HEK293T (cell line): ENCODE measurements around the gene HDAC5.

ENCODE experiments used
- FOXA1 ChIP-seq: fragments of 450-650 bp; IDR thresholded peaks from 2 replicates; pipeline ENCODE4 v1.6.1; 2016; ENCODE audit warnings: mild to moderate bottlenecking
- FOXM1 ChIP-seq: fragments of 450-650 bp; IDR thresholded peaks from 2 replicates; pipeline ENCODE4 v1.6.1; 2017; ENCODE audit warnings: mild to moderate bottlenecking, borderline replicate concordance
- HDGF ChIP-seq: fragments of 450-650 bp; IDR thresholded peaks from 2 replicates; pipeline ENCODE4 v1.6.1; 2017; ENCODE audit warnings: antibody characterized with exemption, borderline replicate concordance
- SP1 ChIP-seq: fragments of 450-650 bp; IDR thresholded peaks from 2 replicates; pipeline ENCODE4 v1.6.1; 2017
- ZNF384 ChIP-seq: fragments of 450-650 bp; IDR thresholded peaks from 2 replicates; pipeline ENCODE4 v1.6.1; 2016
- TF ChIP-seq, protein P1 (sequence below): fragments of 450-650 bp; IDR thresholded peaks from 2 replicates; pipeline ENCODE4 v1.6.1; 2016

DNA sequence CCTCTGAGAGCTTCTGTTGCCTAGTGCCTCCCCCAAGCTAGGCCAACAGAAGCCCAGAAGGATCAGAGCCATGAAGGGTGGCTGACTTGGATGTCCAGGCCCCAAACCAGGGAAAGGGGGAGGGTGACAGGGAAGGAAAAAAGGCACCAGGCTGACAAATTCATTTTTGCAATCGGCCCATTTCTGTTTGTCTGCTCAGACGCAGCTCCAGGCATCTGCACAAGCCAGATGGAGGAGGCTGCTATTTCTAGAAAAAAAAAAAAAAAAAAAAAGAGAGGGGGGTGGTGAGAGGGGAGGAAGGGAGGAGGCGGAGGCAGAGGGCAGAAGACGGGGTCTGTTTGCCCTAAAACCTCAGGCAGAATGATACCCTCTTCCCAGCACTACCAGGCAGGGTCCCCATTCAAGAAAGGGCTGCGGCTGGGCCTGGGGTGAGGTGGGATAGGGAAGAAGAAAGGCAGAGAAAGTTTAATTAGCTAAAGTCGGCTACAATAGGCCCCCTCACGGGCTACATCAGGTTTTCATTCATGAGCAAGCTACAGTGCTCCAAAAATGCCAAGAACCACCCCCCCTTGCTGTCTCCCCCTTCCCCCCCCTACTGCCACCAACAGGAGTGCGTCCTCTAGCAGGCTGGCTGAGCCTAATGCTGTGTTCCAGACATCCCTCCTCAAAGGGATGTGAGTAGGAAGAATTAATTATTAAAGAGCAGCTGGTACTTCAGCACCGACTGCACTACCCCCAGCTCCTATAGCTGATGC is 2.4 kb downstream of the HDAC5 start:
- TF ChIP-seq SP1 (no peak), FOXA1 (no peak), ZNF384 (no peak), FOXM1 (no peak), HDGF (no peak)
- TF ChIP-seq, protein P1, sequence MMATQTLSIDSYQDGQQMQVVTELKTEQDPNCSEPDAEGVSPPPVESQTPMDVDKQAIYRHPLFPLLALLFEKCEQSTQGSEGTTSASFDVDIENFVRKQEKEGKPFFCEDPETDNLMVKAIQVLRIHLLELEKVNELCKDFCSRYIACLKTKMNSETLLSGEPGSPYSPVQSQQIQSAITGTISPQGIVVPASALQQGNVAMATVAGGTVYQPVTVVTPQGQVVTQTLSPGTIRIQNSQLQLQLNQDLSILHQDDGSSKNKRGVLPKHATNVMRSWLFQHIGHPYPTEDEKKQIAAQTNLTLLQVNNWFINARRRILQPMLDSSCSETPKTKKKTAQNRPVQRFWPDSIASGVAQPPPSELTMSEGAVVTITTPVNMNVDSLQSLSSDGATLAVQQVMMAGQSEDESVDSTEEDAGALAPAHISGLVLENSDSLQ = no peak
